Mononuclear cell (primary cell): Measurements from ENCODE around the gene FRYL. TPM values are rescaled to one million over a fixed set of nuclear protein-coding genes. Genes with fewer than 3 reads are reported as not detected.

Experiments used
- H3K27me3 ChIP-seq: 2 replicates; pipeline ENCODE4 v1.6.0; 2011; ENCODE audit warnings: low read length, control low read depth; ENCODE audit not compliant: insufficient read depth
- H3K4me1 ChIP-seq: 2 replicates; pipeline ENCODE4 v1.5.1; 2011; ENCODE audit warnings: mild to moderate bottlenecking, low read length, control low read depth; ENCODE audit not compliant: insufficient read depth
- H3K4me3 ChIP-seq: 2 replicates; pipeline ENCODE4 v1.5.1; 2011; ENCODE audit warnings: mild to moderate bottlenecking, low read length, moderate library complexity
- H3K9me3 ChIP-seq: 2 replicates; pipeline ENCODE4 v1.5.1; 2011; ENCODE audit warnings: low read depth, mild to moderate bottlenecking, control low read depth, low read length
- total RNA-seq: library from RNA; depleted of rRNA; stranded (reverse); fragments of >200 nt; gene quantifications from one replicate; pipeline ENCODE4 v1.2.3, GENCODE V29; 2012

The FRYL gene
- total RNA-seq, 1 donor = 97.3 TPM

GRCh38 chr4:48680848-48681568 lies 99.1 kb downstream of the FRYL start:
- no peak overlapping the region for H3K4me3 ChIP-seq
- H3K4me1 ChIP-seq = peaks cover 4% of the 10 kb centered on the region
- H3K9me3 ChIP-seq = no peaks in the 10 kb centered on the region
- no peaks in the 10 kb centered on the region for H3K27me3 ChIP-seq

- no peaks in the 10 kb centered on the region for H3K27me3 ChIP-seq
- H3K9me3 ChIP-seq = no peaks in the 10 kb centered on the region
- H3K4me1 ChIP-seq = peaks cover 3% of the 10 kb centered on the region
- no peak overlapping the region for H3K4me3 ChIP-seq
Measured at GRCh38 chr4:48673537-48673936, 106.5 kb downstream of the FRYL start.

GRCh38 chr4:48670587-48670986 lies 109.5 kb downstream of the FRYL start:
- no peaks in the 10 kb centered on the region for H3K27me3 ChIP-seq
- H3K4me1 ChIP-seq = peaks cover 10% of the 10 kb centered on the region
- H3K9me3 ChIP-seq = no peaks in the 10 kb centered on the region
- no peak overlapping the region for H3K4me3 ChIP-seq

- Histone ChIP-seq H3K27me3 (no peaks in the 10 kb centered on the region), H3K4me1 (peaks cover 10% of the 10 kb centered on the region), H3K9me3 (no peaks in the 10 kb centered on the region), H3K4me3 (no peak overlapping the region)
Measured at GRCh38 chr4:48669086-48669485, 111.0 kb downstream of the FRYL start.

- Histone ChIP-seq H3K4me1 (peaks cover 10% of the 10 kb centered on the region), H3K9me3 (no peaks in the 10 kb centered on the region), H3K4me3 (no peak overlapping the region), H3K27me3 (no peaks in the 10 kb centered on the region)
Measured at GRCh38 chr4:48668254-48669017, 111.6 kb downstream of the FRYL start.

- H3K4me3 ChIP-seq = no peak overlapping the region
- peaks cover 10% of the 10 kb centered on the region for H3K4me1 ChIP-seq
- H3K27me3 ChIP-seq = no peaks in the 10 kb centered on the region
- H3K9me3 ChIP-seq = no peaks in the 10 kb centered on the region
Measured at GRCh38 chr4:48667148-48667547, 112.9 kb downstream of the FRYL start.

GRCh38 chr4:48665555-48666186 lies 114.4 kb downstream of the FRYL start:
- Histone ChIP-seq H3K27me3 (no peaks in the 10 kb centered on the region), H3K9me3 (no peaks in the 10 kb centered on the region), H3K4me1 (peaks cover 10% of the 10 kb centered on the region), H3K4me3 (no peak overlapping the region)

GRCh38 chr4:48664938-48665337 lies 115.1 kb downstream of the FRYL start:
- Histone ChIP-seq H3K4me1 (peaks cover 15% of the 10 kb centered on the region), H3K27me3 (no peaks in the 10 kb centered on the region), H3K4me3 (no peak overlapping the region), H3K9me3 (no peaks in the 10 kb centered on the region)

- H3K4me1 ChIP-seq = peaks cover 6% of the 10 kb centered on the region
- H3K9me3 ChIP-seq = no peaks in the 10 kb centered on the region
- H3K27me3 ChIP-seq = no peaks in the 10 kb centered on the region
- H3K4me3 ChIP-seq = no peak overlapping the region
Measured at GRCh38 chr4:48661391-48661790, 118.7 kb downstream of the FRYL start.

GRCh38 chr4:48660347-48660746 lies 119.7 kb downstream of the FRYL start:
- Histone ChIP-seq H3K27me3 (no peaks in the 10 kb centered on the region), H3K9me3 (no peaks in the 10 kb centered on the region), H3K4me3 (no peak overlapping the region), H3K4me1 (peaks cover 6% of the 10 kb centered on the region)

- no peaks in the 10 kb centered on the region for H3K27me3 ChIP-seq
- H3K9me3 ChIP-seq = no peaks in the 10 kb centered on the region
- H3K4me1 ChIP-seq = peaks cover 10% of the 10 kb centered on the region
- no peak overlapping the region for H3K4me3 ChIP-seq
Measured at GRCh38 chr4:48654015-48654664, 125.9 kb downstream of the FRYL start.

- H3K9me3 ChIP-seq = no peaks in the 10 kb centered on the region
- H3K27me3 ChIP-seq = no peaks in the 10 kb centered on the region
- H3K4me3 ChIP-seq = no peak overlapping the region
Measured at GRCh38 chr4:48653217-48654014, 126.7 kb downstream of the FRYL start.

GRCh38 chr4:48651914-48652313 lies 128.2 kb downstream of the FRYL start:
- Histone ChIP-seq H3K9me3 (no peaks in the 10 kb centered on the region), H3K4me3 (no peak overlapping the region), H3K27me3 (no peaks in the 10 kb centered on the region), H3K4me1 (peaks cover 10% of the 10 kb centered on the region)

More at GRCh38 chr4:48653217-48654014, 126.7 kb downstream of the FRYL start:
- H3K4me1 ChIP-seq = peaks cover 10% of the 10 kb centered on the region

- no peak overlapping the region for H3K4me3 ChIP-seq
- peaks cover 10% of the 10 kb centered on the region for H3K4me1 ChIP-seq
- H3K27me3 ChIP-seq = no peaks in the 10 kb centered on the region
- H3K9me3 ChIP-seq = no peaks in the 10 kb centered on the region
Measured at GRCh38 chr4:48649505-48649904, 130.6 kb downstream of the FRYL start.
